ENCODE measurements around the gene MFSD1.
"Not testable (repeated sequence)": the region's sequence is repeated elsewhere in the genome, so short reads cannot be mapped to it uniquely, and the experiment has no call there.

MFSD1 gene

DNA sequence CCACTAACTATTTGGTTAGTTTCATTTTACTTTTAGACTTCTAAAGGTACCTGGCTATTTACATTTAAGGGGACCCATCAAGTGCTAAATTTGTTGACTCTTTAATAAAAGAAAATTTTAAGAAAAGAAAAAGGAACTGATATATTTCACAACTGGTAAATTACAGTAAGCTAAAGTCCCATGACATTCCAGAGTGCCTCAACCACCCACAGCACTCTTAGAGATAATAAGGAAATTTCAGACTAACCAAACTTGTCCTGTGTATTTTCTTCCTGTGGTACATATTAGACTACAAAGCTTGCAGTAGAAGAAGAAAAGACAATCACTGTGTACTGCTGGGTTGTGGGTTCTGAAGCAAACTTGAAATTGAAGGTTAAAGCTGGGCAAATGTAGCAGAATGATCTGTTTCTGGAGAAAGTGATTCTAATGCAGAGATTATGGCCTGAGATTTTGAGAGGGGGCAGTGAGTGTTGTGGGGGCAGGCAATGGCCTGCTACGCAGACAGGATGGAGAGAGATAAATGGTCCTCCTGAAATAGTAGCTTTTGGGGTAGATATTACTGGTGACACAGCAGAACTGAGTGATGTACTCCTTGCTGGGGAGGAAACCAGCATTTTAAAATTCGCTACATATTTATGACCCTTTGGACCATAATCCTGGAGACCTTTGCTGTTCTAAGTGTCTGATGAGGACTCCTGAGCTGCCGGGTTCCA, 24.5 kb upstream of the MFSD1 start:
- no peak for DNase-seq

- no peak for DNase-seq
Measured at GRCh38 chr3:158780766-158781165, 21.1 kb upstream of the MFSD1 start.

DNA sequence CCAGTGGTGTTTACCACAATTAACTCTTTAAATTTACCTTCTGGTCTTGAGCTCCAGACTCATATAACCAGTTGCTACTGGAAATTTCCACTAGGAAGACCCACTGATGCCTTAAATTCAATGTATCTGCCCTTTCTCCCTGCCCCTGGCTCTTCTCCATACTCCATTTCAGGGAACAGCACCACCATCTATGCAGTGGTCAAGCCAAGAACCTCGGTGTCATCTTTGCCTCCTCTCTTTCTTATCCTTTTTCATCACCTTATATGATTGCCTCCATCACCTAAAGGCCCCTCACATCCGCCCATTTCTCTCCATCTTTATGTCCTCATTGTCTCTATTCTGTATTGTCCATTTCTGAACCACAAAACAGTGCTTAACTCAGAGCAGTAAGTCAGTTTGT, 20.7 kb upstream of the MFSD1 start:
- no peak for DNase-seq

DNA sequence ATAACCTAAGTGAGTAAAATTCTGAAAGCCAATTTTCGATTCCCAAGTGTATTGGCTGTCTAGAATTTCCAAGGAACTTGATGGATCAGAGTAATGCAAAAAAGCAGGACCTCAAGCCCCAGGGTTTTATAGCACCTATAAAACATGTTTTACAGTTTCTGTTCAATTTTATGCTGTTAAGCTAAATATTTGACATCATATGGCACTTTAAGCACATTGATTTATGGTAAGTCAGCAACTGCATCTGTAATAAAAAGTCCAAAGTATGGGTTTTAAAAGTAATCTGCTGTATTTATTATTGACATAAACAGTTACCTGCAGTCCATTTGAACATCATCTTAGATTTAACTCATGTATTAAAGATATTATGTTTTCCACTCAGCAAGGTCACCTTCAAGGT, 20.0 kb upstream of the MFSD1 start:
- no peak for DNase-seq

DNA sequence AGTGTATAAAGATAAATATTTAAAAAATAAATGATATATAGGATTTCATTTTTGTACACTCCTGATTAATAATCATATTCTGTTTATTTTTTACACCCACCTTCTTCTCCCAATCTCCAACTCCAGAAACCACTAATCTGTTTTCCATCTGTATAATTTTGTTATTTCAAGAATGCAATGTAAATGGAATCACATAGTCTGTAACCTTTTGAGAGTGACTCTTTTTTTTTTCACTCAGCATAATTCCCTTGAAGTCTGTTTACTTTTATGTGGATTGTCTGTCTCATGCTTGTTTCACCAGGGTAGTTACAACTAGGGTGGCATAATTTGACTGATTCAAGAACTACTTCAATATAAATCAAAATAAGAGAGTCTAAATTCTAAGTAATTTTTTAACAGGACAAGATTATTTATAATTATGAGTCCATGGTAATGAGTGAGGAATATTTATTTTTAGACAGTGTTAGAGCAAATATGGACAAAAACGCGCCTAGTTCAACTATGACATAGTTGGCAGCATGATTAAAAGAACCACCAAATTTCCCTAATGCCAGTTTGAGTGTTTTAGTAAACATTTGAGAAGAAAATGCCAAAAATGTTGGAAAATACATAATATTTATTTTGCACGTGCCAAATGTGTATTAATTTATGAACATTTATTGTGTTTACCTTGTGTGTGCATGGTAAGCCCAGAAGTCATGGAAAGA, 19.4 kb upstream of the MFSD1 start:
- no peak for DNase-seq

- DNase-seq = no peak
Measured at GRCh38 chr3:158783051-158783450, 18.8 kb upstream of the MFSD1 start.

GRCh38 chr3:158785972-158786371, 15.9 kb upstream of the MFSD1 start:
- DNase-seq = no peak

GRCh38 chr3:158788446-158788845, 13.4 kb upstream of the MFSD1 start:
- no peak for DNase-seq

DNA sequence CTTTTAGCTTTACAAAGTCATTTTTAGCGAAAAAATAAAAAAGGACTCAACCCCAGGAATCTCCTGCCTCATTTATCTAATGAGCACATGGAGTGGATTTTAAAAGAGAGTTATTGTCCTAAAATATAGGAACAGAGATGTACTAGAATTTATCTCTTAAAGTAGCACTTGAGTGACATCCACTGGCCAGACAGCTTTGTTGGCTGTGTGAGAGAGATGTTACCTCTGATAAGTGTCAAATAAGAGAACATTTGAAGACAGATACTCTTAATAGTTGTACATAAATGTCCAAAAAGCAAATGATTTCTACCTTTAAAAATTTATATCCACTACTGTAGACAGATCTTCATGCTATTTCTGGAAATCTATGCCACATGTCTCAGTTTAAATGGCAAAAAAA, 12.3 kb upstream of the MFSD1 start:
- DNase-seq = no peak

DNA sequence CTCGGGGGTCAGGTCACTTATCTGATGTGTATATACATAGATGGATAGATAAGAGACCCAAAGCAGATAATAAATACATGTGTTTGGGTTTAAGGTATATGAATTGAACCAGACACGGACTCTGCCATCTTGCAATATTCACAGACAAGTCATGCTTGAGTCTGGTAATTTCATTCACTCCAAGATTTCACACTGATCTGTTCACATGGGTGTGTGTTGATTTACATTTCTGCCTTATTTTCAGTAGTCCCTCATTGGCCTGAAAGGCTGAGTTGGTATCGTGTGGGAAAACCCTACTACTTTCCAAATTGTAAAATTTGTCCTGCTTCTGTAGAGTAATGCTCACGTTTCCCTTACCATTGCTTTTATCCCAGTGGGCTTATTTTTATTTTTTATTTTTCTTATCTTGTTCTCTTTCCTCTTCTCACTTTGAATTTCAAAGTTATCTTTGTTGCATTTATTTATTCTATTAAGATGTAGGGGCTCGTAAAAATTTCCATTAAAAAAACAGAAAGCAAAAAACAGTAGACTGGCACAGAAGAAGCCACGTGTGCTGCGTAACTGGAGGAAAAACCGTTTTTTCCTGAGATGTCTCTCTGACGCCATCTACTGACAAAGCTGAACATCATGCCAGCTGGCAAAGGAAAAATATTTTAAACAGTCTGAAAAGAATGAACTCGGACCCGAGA, 10.8 kb upstream of the MFSD1 start:
- DNase-seq = peak; percentile 24 to 26

DNA sequence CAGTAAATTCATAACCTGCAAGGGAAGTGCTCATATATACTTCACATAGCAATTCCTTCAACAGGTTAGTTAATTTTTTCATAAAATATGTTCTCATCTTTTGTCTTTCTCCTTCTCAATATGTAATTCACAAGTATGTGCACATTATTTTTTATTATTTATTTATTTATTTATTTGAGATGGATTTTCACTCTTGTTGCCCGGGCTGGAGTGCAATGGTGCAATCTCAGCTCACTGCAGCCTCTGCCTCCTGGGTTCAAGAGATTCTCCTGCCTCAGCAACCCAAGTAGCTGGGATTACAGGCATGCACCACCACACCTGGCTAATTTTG, 10.3 kb upstream of the MFSD1 start:
- DNase-seq = not testable (repeated sequence)

DNA sequence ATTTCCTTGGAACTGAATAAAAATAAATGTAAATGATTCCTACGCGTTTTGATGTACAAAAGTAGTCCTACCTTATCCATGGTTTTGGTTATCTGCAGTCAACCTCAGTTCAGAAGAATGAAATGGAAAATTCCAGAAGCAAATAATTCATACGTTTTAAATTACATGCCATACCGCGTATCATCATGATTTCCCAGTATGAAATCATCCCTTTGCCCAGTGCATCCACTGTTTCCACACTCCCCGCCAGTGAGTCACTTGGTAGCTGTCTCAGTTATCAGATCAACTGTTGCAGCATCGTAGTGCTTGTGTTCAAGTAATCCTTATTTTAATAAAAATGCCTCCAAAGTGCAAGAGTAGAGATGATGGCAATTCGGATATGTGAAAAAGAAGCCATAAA, 9.1 kb upstream of the MFSD1 start:
- DNase-seq = no peak

DNA sequence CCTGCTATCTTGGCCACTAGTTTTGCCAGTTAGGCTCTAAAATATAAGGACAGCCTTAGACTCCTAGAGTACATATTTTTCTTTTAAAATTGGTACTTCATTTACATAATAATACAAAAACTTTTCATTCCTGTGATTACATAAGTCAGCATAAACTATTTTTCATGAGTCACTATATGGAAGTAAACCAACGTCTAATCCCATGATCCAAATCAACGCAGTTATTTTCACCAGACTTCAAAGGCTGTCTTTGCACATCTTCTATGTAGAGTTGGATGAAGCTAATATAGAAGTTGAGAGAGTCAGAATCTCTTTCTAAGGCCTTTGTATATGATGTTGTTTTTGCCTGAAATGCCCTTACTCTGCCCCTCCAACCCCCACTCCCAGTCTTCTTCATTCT, 7.6 kb upstream of the MFSD1 start:
- DNase-seq = no peak

DNA sequence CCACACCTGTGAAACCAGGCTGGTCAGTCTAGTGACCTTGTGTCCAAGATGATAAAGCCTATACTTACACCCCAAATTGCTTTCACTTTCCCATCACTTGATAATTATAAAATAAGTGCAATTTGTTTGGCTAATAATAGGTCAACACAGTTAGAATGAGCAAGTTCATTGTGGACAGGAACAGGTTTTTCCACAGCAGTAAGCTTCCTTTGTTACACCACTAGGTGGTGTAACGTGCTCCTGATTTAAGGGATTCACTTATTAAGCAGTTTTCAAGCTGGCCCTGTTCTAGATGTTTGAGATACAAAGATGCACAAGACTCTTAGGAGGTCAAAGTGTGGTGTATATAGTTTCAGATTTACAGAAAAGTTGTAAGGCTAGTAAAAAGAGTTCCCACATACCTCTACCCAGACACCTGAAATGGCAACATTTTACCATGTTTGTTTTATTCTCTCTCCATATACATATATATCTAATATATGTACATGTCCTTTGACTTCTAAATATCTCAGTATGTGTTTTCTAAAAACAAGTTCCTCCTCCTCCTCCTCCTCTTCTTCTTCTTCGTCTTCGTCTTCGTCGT, 6.8 kb upstream of the MFSD1 start:
- no peak for DNase-seq

DNA sequence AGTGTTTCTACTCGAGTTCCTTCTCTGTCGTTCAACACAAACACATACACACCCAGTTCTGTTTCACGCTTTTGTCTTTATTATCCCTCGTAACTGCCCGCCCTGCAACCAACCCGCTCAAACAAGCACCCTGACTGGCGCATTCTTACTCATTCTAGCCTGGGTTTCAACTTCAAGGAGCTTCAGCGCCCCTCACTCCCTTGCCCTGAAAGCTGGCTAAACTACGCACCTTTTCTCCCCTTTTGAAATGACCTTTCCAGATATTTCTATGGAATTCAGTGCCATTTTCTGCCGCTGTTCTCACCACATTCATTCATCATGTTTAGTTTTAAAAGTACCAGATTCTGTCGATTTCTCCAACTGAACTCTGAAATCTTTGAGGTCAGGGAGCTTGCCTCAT, 653 bp upstream of the MFSD1 start:
- no peak for DNase-seq

DNA sequence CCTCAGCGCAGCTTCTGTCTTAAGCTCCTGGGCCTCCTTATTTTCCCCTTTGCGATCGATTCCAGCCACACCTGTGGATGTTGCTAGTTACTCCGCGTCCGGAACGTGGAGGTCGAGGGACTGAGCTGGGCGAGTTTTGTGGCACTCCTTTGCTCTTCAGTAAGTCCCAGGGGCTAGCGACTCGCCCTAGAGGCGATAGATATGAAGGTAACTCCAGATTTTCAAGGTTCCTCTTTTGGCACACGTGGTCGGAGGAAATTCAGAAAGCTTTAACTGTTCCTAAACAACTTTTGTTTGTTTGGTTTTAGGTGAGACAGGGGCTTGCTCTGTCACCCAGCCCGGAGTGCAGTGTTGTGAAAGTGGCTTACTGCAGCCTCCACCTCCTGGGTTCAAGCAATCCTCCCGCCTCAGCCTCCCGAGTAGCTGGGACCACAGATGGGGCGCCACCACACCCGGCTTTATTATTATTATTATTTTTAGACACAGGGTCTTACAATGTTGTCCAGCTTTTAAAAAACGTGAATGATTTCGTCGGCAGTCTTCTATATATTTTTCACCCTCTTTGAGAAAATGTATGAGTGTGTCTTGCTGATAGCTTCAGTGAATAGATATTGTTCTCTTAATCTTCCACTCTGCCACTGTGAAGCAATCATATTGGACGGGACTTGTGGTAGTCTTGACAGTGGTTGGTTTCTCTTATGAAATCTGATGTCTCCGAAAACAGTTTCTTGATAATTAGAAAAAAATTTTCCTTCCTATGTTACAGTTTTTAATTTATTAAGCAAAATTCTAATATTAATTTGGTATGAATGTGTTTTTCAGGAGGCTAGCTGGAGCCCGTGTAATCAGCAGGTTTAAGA, 785 bp downstream of the MFSD1 start:
- DNase-seq = no peak

DNA sequence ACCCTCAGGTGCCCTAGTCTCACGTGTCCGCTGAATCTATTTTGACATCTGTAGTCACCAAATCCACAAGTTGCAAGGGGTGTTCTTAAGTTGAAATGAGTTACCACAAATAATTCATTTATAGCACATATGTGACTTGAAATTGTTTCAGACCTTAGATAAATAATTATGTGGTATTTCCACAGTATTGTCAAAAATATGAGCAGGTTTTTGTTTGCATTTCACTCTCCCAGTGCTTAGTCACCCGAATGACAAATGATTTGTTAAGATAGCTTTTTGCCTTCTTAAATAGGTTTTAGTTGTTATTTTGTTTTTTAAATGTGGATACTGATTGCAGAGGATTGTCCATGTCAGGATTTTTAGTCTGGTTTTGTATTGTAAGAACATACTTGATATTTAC, 2.6 kb downstream of the MFSD1 start:
- DNase-seq = no peak

DNA sequence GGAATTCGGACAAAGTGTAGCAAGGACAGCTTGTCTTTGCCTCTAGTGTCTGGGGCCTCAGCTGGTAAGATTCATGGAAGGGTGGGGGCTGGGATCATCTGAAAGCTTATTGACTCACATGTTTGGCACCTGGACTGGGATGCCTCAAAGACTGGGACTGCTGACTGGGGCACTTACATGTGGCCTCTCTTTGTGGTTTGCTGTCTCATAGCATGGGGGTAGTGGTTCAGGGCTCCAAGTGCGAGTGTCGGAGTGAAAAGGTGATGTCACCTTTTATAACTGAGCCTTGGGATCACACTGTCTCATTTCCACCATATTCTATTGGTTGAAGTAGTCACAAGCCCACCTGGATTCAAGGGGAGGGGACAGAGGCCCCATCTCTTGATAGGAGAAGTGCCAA, 6.8 kb downstream of the MFSD1 start:
- DNase-seq = no peak

DNA sequence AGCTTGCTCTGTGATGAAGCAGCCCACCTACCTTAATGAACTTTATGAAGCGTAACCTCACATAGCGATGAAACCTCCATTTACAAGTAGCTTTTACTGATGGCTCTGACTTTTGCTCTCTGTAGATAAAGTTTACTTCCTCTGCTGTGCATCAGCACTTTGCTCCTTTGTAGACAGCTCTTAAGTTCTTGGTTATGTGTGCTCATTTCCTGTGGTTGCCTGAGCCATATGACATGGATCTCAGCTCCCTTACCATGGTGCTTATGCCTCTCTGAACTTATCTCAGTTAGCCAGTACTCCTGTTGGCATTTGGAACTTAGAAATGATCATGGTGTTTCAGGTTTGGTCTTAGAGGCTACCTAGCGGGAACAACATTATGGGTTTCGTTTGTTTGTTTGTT, 7.8 kb downstream of the MFSD1 start:
- DNase-seq = no peak

DNA sequence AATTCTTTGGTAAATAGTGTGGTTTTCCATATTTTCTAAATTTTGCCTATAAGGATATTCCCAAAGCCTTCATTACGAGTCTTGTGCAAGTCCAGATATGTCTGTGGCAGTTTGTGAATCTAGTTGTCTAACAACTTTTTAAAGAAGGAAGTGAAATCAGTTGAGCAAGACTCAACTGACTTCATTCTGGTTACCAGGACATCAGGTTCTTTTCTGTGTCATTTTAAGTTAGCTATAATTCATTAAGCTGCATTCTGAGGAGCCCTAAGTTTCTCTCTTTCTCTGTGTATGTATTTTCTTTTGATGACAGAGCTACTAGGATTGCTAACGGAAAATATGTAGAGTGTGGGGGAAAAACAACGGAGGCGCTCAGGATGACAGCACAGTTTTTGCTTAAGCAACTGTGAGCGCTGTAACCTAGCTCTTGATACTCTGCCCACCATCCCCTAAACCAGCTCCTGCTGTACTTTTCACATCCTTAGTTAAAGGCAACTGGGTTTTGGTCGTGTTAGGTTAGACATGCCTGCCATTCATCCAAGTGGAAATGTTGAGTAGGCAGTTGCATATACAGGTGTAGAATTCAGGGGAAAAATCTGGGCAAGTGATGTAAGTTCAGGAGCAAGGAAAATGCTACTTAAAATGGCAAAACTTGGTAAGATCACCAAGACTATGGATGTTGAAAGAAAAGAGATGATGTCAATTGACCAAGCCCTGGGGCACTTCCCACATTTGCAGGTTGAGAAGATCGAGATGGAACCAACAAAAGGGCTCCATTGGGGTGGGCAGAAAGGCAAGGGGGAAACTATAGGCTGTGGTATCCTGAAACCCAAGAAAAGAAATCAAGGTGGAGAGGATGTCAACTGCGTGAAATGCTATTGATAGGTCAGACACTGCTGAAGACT, 9.2 kb downstream of the MFSD1 start:
- DNase-seq = no peak

DNA sequence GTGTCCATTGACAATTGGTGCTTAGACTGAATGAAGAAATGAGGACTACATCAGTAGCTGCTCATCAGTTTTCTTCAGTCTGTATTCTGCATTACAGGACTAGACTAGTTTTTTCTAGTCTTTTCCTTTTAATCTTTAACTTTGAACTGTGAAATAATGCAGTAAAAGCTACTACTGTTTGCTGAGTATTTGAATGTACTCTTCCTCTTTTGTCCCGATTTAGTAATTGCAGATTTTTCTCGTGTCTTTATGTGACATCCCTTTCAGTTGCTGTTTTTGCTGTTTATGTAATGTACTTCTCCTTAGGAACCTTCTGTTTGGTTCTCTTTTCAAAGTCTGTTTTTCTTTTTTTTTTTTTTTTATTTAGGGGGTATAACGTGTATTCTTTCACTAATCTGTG, 17.4 kb downstream of the MFSD1 start:
- DNase-seq = no peak

DNA sequence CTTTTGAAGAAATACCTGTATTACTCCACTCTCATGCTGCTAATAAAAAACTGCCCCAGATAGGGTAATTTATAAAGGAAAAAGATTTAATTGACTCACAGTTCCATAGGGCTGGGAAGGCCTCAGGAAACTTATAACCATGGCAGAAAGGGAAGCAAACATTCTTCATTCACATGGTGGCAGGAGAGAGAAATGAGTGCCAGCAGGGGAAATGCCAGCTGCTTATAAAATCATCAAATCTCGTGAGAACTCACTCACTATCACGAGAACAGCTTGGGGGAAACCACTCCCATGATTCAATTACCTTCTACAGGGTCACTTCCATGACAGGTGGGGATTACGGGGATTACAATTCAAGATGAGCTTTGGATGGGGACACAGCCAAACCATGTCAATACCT, 18.7 kb downstream of the MFSD1 start:
- DNase-seq = no peak
